NCI-H1092 treated with DMSO at 0.1 percent for 48 hours (cell line): ENCODE results near the gene POR.
A peak's percentile ranks its signal among the peaks of the same experiment; 100 is the strongest.
"Not testable (repeated sequence)": the region's sequence is repeated elsewhere in the genome, so short reads cannot be mapped to it uniquely, and the experiment has no call there.

Source experiments
- DNase-seq: peaks from one replicate; lab custom pipeline; 2025; lab: John Stamatoyannopoulos, UW

Gene POR

DNA sequence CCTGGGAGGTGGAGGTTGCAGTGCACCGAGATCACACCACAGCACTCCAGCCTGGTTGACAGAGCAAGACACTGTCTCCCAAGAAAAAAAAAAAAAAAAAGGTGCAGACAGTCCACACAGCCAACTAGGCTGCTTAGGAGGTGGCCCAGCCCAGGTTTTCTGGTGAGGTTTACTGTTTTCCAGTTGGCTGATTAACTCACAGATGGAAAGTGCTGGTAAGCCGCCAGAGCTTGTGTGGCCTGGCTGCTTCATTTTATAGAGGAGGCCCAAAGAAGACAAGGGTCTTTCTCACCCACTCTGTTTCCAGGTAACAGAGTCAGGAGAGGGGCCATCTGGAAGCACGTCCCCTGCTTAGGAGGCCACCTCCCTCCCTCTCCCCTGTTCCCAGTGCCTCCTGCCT, 29.9 kb upstream of the POR start:
- DNase-seq: no peak

DNA sequence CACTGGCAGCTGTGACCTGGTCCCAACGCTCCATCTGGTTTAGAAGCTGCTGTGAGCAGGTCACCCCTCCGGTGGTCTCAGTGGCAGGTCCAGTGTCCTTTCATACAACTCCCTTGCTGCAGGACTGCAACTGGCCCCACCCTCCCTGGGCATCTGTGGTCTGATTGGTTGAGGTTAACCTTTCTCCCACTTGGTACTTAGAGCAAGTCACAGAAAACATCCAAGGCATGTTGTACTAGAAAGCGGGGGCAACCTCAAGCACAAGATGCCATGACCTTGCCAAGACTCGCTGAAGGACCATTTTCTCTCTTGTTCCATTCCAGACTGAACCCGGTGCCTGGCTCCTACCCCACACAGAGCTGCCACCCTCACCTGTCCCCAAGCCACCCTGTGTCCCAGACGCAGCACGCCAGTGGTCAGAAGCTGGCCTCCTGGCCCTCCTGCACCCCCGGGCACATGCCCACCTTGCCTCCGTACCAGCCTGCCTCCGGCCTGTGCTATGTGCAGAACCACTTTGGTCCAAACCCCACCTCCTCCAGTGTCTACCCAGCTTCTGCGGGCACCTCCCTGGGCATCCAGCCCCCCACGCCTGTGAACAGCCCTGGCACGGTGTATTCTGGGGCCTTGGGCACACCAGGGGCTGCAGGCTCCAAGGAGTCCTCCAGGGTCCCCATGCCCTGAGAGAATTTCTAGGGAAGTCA, 27.1 kb upstream of the POR start:
- no peak for DNase-seq

DNA sequence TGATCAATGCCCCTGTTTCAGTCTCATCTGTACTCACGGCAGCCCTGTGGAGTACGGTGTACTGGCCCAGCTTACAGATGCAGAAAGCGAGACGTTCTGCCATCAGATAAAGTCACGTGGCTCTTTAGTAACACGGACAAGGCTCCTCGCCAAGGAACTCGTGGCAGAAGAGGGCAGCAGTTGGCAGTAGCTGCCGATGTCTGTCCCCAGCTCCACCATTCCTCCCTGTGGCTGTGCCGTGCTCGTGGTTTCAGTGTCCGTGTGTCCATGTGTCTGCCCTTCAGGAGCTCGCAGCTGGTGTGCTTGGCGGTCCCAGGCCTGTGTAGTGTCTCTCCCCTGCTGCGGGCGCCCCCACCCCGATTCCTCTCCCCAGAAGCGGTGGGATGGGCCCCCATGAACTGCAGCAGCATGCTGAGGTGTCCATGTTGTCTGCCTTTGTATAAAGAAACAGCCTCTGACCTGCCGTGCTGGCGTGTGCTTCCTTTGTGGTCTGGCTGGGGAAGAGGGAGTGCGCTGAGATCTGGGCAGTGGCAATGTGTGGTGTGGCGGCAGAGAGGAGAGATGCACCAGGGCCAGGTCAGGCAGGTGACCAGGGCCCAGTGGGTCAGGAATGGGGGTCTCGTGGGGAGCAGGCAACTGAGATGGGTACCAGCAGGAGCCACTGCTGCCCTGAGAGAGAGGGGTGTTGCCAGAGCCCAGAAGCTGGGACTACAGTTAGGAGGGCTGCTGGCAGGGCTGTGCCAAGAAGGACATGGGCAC, 26.3 kb upstream of the POR start:
- DNase-seq: no peak

DNA sequence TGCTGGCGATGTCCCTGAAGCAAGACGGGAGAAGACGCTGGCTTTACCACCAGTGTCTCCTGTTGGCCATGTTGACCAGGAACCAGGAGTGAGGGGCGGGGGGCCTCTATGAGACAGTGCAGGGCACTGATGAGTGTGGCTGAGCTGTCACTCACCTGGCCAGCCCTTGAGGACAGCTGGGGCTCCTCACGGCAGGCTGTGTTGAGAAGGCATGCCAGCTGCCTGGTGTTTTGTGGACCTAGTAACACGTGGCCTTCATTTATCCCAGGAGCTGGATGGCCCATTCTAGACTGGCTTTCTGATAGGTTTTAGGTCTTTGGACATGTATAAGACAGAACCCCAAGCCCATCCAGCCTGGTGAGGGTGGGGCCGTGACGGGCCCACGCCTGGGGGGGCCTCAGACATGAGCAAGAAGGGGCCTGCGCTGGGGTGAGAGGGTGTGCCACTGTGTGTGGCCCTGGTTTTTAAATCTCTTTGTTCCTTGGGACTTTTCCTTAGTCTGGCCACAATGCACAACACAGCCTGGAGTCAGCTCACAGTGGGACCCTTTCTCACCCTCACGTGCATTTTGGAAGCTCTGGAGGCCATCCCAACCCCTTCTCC, 25.6 kb upstream of the POR start:
- no peak for DNase-seq

DNA sequence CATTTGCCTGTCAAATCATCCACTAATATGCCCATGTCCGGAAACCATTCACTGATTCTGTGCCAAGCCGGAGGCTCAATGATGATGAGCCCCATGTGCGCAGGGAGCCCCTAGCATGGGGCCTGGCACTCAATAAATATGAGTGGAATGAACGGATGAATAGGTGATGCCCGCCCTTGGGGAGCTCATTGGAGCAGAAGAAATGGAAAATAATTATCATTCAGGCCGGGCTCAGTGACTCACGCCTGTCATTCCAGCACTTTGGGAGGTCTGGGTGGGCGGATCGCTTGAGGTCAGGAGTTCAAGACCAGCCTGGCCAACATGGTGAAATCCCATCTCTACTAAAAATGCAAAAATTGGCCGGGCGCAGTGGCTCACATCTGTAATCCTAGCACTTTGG, 25.1 kb upstream of the POR start:
- no peak for DNase-seq

DNA sequence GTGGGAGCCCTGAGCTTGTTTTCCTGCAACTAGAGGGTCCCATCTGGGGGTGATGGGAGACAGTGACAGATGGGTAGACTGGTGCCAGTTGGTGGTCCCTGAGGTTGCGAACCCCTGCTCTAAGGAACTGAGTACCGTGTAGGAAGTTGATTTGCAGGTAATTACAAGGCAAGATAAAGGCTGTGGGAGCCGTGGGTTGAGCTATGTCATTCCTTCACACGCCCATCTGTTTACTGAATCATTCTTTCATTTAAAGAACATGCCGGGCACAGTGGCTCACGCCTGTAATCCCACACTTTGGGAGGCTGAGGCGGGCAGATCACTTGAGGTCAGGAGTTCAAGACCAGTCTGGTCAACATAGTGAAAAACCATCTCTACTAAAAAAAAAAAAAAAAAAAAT, 23.7 kb upstream of the POR start:
- not testable (repeated sequence) for DNase-seq

DNA sequence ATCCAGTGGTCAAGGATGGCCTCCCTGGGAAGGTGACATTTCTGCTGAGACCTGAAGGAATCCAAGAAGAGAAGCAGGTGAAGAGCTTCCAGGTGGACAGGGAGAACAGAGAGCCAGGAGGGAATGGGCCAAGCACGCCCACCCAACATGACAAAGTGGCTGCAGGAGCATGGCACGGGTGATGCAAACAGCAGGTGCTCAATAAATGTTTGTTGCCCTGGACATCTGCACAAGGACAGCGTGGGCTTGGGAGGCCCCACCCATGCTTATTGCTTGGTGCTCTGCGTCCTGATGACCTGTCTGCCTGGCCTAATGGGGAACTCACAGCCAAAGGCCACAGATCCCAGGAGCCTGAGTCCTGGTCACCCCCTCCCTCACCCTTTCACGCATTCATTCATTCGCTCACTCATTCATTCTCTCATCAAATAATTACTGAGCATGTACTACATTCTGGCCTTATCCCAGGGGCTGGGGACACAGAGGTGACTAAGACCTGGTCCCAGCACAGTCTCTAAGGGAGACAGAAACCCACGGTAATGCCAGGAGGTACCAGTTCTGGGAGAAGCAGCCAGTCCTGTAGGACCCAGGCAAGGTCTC, 23.0 kb upstream of the POR start:
- DNase-seq: no peak

DNA sequence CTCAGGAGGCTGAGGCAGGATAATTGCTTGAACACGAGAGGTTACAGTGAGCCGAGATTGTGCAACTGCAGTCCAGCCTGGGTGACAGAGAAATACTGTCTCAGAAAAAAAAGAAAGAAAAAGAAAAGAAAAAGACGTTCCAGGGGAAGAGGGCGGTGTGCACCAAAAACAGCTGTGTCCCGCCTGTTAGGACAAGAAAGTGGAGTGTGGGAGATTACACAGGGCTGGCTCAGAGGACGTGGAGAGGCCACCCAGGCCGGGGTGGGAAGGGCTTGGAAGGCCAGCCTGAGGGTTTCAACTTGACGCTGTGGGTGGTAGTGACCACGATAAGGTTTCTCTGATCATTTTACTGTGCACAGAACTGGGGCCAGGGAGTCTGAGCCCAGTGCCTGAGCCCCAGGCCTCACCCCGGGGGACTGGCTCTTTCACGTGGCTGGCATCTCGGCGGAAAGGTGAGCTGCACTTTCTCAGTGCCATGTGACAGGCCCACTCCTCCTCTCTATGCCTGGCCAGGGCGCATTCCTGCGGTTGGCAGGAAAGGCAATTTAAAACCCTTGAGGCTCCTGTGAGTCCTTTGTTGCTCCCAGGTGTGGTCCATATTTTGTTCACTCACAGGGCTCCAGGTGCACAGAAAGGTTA, 22.2 kb upstream of the POR start:
- no peak for DNase-seq

DNA sequence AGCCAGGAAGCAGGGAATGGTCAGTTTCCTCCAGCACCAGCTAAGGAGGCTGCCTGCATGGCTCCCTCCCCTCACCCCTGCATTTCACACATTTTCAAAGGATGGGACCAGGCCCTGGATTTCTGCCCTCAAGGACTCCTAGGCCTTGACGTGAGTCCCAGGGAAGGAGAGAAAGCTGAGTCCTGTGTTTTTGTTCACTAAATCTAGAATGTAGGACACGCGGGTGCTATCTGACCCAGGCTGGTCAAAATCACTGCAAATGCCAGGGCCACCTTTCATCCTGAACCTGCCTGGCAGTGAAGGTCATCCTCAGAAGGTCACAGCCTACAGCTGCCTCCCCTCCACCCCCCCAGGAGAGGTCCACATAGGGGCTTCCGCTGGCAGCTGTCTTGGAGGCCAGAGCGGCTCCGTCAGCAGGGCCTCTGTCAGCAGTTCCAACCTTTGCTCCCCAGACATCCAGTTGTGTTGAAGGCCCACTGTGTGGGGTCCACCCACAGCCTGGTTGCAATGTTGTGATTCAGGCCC, 18.1 kb upstream of the POR start:
- no peak for DNase-seq

DNA sequence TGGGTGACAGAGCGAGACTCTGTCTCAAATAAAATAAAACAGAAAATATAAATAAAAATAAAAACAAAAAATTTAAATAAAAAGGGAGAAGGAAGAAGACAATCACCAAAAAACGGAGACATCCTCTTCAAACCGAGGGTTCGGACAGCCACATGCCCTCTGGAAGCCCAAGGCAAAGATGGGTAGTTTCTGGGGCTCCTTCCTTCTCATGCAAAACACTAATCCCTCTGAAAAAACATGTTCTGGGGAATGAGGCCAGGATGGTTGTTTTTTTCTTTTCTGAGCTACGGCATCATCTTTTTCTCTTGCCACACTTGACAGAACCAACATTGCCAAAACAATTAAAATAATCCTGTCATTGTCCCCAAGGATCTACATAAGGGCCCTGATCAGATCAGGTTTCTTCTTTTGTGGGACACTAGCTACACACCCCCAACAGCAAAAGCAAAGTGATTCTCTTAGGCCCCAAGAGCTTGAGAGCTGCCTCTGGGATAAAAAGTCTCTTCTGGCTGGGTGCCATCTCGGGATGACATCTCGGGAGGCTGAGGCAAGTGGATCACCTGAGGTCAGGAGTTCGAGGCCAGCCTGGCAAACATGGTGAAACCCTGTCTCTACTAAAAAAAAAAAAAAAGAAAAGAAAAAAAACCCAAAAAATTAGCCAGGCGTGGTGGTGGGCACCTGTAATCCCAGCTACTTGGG, 14.2 kb upstream of the POR start:
- DNase-seq: no peak

DNA sequence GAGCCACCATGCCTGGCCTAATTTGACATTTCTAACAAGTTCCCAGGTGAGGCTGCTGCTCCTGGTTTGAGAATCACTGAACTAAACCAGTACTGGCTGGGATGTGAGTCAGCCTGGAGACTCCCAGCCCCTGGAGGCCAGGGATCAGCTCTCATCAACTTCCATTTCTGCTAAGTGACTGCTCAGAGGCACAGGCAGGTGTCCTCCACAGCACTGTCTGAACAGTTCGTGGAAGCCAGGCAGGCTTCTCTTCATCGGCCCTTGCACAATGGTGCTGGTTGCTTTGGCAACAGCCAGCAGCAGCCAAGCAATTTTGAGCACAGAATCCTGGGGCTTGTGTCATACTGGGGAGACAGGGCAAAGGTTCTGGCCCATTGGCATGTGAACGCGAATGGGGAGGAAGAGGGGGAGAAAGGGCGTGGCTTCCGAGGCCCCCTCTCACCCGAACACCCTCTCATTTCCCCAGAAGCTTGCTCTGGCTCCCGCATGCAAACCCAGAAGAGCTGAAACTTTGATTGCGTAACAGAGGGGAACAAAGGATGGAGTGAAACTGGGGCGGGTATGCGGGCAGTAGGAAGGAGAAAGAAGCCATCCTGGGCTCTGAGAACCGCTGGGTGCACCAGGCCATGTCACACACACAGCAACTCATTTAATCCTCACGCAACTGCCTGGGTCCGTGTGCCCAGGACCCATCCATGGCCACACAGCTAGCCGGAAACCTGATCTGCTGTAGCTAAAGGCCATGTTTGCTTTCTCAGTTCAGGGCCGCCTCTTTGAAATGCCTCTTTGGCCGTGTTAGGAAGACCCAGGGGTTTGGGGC, 9.0 kb upstream of the POR start:
- peak; percentile 82 for DNase-seq

DNA sequence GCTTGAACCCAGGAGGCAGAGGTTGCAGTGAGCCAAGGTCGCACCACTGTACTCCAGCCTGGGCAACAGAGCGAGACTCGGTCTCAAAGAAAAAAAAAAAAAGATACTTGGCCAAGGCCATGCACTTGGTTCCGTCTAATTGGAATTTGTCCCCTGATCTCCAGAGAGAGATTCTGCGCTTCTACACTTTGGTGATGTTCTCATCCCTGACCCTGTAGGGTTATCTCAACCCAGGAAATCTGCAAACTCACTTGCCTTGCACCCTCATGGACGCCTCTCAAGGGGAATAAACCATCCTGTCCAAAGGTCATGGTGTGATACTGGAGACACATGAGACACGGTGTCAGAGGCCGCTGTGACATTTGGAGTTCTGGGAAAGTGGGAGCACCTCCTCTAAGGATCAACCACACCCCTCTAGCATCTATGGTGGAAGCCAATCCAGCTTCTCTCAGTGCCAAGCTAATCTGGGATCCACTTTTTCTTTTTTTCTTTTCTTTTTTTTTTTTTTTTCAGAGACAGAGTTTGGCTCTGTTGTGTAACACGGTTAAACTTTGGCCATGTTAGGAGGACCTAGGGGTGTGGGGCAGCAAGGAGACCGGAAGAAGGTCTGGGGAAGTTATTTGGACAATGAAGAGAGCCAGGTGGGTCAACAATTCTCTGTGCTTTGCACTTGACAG, 7.8 kb upstream of the POR start:
- no peak for DNase-seq

DNA sequence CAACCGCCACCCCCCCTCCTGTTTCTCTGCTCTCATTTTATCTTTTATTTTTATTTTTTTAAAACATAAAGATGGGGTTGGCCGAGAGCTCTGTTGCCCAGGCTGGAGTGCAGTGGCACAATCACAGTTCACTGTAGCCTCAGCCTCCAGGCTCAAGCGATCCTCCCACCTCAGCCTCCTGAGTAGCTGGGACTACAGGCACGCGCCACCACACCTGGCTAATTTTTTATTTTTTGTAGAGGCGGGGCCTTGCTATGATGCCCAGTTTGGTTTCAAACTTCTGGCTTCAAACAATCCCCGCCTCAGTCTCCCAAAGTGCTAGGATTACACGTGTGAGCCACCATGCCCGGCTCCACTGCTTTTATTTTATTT, 7.3 kb upstream of the POR start:
- not testable (repeated sequence) for DNase-seq

DNA sequence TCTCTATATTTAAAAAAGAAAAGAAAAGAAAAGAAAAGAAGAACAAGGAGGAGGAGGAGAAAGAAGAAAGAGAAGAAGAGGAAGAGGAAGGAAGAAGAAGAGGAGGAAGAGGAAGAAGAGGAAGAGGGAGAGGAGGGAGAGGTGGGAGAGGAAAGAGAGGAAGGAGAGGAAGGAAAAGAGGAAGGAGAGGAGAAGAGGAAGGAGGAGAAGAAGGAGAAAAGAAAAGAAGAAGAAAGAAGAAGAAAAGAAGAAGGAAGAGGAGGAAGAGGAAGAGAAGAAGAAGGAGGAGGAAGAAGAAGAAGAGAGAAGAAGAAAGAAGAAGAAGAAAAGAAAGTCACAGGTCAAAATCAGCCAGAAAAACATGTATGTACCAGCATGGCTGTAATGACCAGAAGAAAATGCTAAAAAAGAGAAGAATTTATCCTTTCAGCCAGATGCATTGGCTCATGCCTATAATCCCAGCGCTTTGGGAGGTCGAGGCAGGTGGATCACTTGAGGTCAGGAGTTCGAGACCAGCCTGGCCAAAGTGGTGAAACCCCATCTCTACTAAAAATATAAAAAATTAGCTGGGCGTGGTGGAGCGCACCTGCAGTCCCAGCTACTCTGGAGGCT, 5.3 kb upstream of the POR start:
- no peak for DNase-seq

DNA sequence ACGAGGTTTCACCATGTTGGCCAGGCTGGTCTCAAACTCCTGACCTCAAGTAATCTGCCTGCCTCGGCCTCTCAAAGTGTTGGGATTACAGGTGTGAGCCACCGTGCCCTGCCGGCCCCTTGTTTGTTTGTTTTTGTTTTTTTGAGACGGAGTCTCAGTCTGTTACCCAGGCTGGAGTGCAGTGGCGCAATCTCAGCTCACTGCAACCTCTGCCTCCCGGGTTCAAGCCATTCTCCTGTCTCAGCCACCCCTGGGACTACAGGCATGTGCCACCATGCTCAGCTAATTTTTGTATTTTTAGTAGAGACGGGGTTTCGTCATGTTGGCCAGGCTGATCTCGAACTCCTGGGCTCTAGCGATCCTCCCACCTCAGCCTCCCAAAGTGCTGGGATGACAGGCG, 3.8 kb upstream of the POR start:
- DNase-seq: not testable (repeated sequence)

DNA sequence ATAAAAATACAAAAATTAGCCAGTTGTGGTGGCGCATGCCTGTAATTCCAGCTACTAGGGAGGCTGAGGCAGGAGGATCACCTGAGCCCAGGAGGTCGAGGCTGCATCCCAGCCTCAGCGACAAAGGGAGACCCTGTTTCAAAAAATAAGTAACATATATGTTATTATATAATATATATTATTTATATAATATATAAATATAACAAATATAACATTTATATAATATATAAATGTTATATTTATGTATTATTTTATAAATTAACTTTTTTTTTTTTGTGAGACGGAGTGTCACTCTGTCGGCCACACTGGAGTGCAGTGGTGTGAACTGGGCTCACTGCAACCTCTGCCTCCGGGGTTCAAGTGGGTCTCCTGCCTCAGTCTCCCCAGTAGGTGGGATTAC, 1.5 kb upstream of the POR start:
- DNase-seq: no peak

DNA sequence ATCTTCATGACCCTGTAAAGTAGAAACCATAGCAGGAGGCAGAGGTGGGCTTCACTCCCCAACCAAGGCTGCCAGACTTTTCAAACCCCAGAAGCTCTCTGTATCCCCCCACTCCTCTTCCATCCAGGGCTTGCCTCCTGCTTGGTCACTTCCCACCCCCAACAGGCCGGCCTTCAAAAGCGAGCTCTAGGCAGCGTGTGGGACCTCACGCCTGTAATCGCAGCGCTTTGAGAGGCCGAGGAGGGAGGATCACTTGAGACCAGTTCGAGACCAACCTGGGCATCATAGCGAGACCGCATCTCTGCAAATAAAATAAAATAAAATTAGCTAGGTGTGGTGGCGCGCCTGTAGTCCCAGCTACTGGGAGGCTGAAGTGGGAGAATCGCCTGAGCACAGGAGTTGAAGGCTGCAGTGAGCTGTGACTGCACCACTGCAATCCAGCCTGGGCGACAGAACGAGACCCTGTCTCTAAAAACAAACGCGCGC, 743 bp upstream of the POR start:
- DNase-seq: no peak

DNA sequence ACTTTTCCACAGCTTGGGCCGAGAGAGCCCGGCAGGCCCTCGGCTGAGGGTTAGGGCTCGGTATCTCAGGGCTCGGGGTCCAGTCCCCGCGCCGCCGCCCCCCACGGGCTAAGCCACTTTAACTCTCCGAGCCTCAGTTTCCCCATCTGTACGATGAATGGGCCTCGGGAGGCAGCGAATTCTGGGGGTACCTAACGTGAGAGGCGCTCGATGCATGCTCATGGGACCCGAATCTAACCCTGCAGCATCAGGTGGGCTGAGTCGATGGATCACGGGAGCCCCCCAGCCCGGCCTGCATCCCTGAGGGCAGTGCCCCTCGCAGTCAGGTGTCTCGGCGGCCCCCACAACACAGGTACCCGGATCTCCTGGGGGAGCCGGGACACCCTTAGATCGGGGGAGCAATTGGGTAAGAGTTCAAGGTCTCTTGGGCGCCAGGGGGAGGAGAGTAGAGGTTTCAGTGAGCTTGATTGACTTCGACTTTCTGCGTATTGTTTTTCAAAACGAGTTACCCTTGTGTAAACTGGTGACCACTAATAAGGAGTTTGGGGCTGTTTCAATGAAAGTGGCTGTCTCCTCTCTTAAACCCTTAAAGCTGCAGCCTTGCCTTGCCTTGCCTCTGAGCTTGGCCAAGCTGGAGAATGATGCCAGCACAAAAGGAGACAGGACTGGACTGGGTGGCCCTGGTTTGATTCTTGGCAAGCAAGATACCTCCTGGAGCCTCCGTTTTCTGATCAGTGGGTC, 631 bp downstream of the POR start:
- peak; percentile 36 for DNase-seq

DNA sequence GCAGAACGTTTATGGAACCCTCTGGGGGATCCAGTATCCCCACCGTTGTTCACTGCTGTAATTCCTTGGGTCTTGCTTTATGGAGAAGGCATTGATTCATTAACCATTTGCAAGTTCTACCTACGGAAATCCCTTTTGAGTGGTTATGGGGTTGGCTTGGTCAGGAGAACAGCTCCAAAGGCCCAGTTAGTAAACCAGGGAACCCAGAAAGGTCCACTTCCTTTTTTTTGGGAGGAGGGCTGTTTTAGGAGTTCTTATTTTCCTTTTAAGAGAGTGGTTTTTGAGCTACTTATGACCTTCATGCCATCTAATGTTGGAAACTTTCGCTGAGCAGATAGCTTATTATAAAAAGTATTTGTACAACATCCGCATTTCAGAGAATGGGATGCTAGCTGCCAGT, 1.3 kb downstream of the POR start:
- DNase-seq: no peak
